IMR-90 (cell line): ENCODE measurements around the gene CLEC4M. TPM values are rescaled to one million over a fixed set of nuclear protein-coding genes. Genes with fewer than 3 reads are reported as not detected.

Experiments used
- ATAC-seq: fragments of 200-7000 bp; cut with Tn5 transposase; 2 replicates; pipeline ENCODE4 v1.9.1; 2020; ENCODE audit warnings: low read depth, mild to moderate bottlenecking, moderate library complexity
- BruUV-seq: library from RNA; stranded (reverse); fragments of 400-500 nt; replicated peaks from 2 replicates; lab custom pipeline; 2021; lab: Mats Ljungman, UMichigan
- CTCF ChIA-PET: fragments of 300-600 bp; formaldehyde crosslinking; extraction: SDS; loops from one replicate; lab custom pipeline; 2021; ENCODE audit warnings: antibody characterized with exemption; lab: Yijun Ruan, JAX
- POLR2A ChIA-PET: fragments of 300-600 bp; sonication (Branson Sonifier 250); formaldehyde crosslinking; loops from one replicate; lab custom pipeline; 2022; ENCODE audit warnings: antibody characterized with exemption; ENCODE audit not compliant: unreplicated experiment; lab: Charles Lee
- DNase-seq: peaks from one replicate; pipeline ENCODE4 v3.0.0; 2013
- H2AFZ ChIP-seq: replicated peaks from 2 replicates; pipeline ENCODE3; 2013; ENCODE audit warnings: low read length, mild to moderate bottlenecking; ENCODE audit not compliant: poor library complexity
- H2AK5ac ChIP-seq: 2 replicates; pipeline ENCODE4 v1.6.1; 2013; ENCODE audit warnings: low read depth, low read length, inconsistent platforms
- H2AK9ac ChIP-seq: replicated peaks from 2 replicates; pipeline ENCODE3; 2013; ENCODE audit warnings: mild to moderate bottlenecking, low read depth, low read length, moderate library complexity; ENCODE audit not compliant: poor library complexity
- H2BK120ac ChIP-seq: 2 replicates; pipeline ENCODE4 v1.6.1; 2013; ENCODE audit warnings: low read depth, low read length, inconsistent platforms
- H2BK15ac ChIP-seq: 3 replicates; pipeline ENCODE4 v1.6.1; 2013; ENCODE audit warnings: low read depth, low read length, inconsistent platforms
- H2BK20ac ChIP-seq: 2 replicates; pipeline ENCODE4 v1.6.1; 2013; ENCODE audit warnings: low read depth, mild to moderate bottlenecking, inconsistent platforms, low read length, moderate library complexity
- H2BK5ac ChIP-seq: 2 replicates; pipeline ENCODE4 v1.6.1; 2013; ENCODE audit warnings: mild to moderate bottlenecking, low read depth, low read length, inconsistent platforms; ENCODE audit not compliant: poor library complexity, severe bottlenecking
- H3K14ac ChIP-seq: replicated peaks from 2 replicates; pipeline ENCODE4 v1.6.1; 2013; ENCODE audit warnings: low read depth, low read length, inconsistent platforms
- H3K18ac ChIP-seq: 2 replicates; pipeline ENCODE4 v1.6.1; 2013; ENCODE audit warnings: low read depth, low read length, control low read depth
- H3K23ac ChIP-seq: 2 replicates; pipeline ENCODE4 v1.6.1; 2013; ENCODE audit warnings: low read depth, low read length, inconsistent platforms
- H3K27ac ChIP-seq: 2 replicates; pipeline ENCODE4 v1.5.1; 2013; ENCODE audit warnings: mild to moderate bottlenecking, control low read depth, low read length; ENCODE audit not compliant: insufficient read depth
- H3K27me3 ChIP-seq: 2 replicates; pipeline ENCODE4 v1.6.1; 2013; ENCODE audit warnings: low read length; ENCODE audit not compliant: control insufficient read depth, insufficient read depth
- H3K36me3 ChIP-seq: 2 replicates; pipeline ENCODE4 v1.6.1; 2013; ENCODE audit warnings: low read length, mixed read lengths; ENCODE audit not compliant: control insufficient read depth, insufficient read depth
- H3K4ac ChIP-seq: 2 replicates; pipeline ENCODE4 v1.6.1; 2013; ENCODE audit warnings: low read depth, low read length, inconsistent platforms
- H3K4me1 ChIP-seq: 2 replicates; pipeline ENCODE4 v1.6.1; 2013; ENCODE audit warnings: low read length, mixed read lengths; ENCODE audit not compliant: control insufficient read depth, insufficient read depth
- H3K4me2 ChIP-seq: 2 replicates; pipeline ENCODE4 v1.6.1; 2013; ENCODE audit warnings: low read depth, mild to moderate bottlenecking, control low read depth, low read length, moderate library complexity
- H3K4me3 ChIP-seq: 2 replicates; pipeline ENCODE4 v1.5.1; 2013; ENCODE audit warnings: low read depth, mild to moderate bottlenecking, control low read depth, low read length, moderate library complexity; ENCODE audit not compliant: insufficient read depth
- H3K56ac ChIP-seq: 2 replicates; pipeline ENCODE4 v1.6.1; 2013; ENCODE audit warnings: low read length, inconsistent platforms; ENCODE audit not compliant: insufficient read depth; ENCODE audit errors: extremely low read depth
- H3K79me1 ChIP-seq, 2 experiments: 2 replicates each; pipeline ENCODE4 v1.6.1; 2013; ENCODE audit warnings: low read length in 2 of 2, inconsistent platforms in 1 of 2, low read depth in 1 of 2
- H3K9ac ChIP-seq: 2 replicates; pipeline ENCODE4 v1.6.1; 2013; ENCODE audit warnings: low read depth, low read length, control low read depth
- H3K9me1 ChIP-seq: 2 replicates; pipeline ENCODE4 v1.6.1; 2013; ENCODE audit warnings: low read length, inconsistent platforms; ENCODE audit not compliant: insufficient read depth
- H3K9me3 ChIP-seq: 2 replicates; pipeline ENCODE4 v1.6.1; 2013; ENCODE audit warnings: low read length; ENCODE audit not compliant: control insufficient read depth, insufficient read depth
- H4K20me1 ChIP-seq: 2 replicates; pipeline ENCODE4 v1.6.1; 2013; ENCODE audit warnings: low read length, inconsistent platforms; ENCODE audit not compliant: insufficient read depth
- H4K5ac ChIP-seq: 2 replicates; pipeline ENCODE4 v1.6.1; 2013; ENCODE audit warnings: mild to moderate bottlenecking, low read depth, low read length, control low read depth
- H4K8ac ChIP-seq, 2 experiments: 2 replicates each; pipeline ENCODE4 v1.6.1; 2013; ENCODE audit warnings: low read depth in 2 of 2, low read length in 2 of 2, control low read depth in 1 of 2, inconsistent platforms in 1 of 2
- H4K91ac ChIP-seq: 2 replicates; pipeline ENCODE4 v1.6.1; 2013; ENCODE audit warnings: low read depth, low read length, inconsistent platforms; ENCODE audit not compliant: insufficient read depth
- BHLHE40 ChIP-seq: fragments of 150-350 bp; IDR thresholded peaks from 2 replicates; pipeline ENCODE4 v1.6.1; 2016; ENCODE audit warnings: mild to moderate bottlenecking, low read depth, low read length
- CEBPB ChIP-seq: IDR thresholded peaks from 2 replicates; pipeline ENCODE4 v1.6.1; 2012; ENCODE audit warnings: low read depth, low read length, improper control_type of control experiment
- CHD1 ChIP-seq: IDR thresholded peaks from 2 replicates; pipeline ENCODE4 v1.6.1; 2012; ENCODE audit warnings: low read depth, low read length, improper control_type of control experiment
- CTCF ChIP-seq: conservative IDR thresholded peaks from 2 replicates; pipeline ENCODE4 v1.5.1; 2012; ENCODE audit warnings: mild to moderate bottlenecking, low read depth, low read length, improper control_type of control experiment
- MAFK ChIP-seq: IDR thresholded peaks from 2 replicates; pipeline ENCODE4 v1.6.1; 2012; ENCODE audit warnings: low read depth, low read length, improper control_type of control experiment
- MXI1 ChIP-seq: IDR thresholded peaks from 2 replicates; pipeline ENCODE4 v1.6.1; 2012; ENCODE audit warnings: low read depth, mild to moderate bottlenecking, low read length, moderate library complexity, borderline replicate concordance
- NFE2L2 ChIP-seq: fragments of 150-350 bp; IDR thresholded peaks from 2 replicates; pipeline ENCODE4 v1.6.1; 2016; ENCODE audit warnings: low read depth, mild to moderate bottlenecking, low read length
- POLR2A ChIP-seq: IDR thresholded peaks from 2 replicates; pipeline ENCODE4 v1.6.1; 2012; ENCODE audit warnings: mild to moderate bottlenecking, low read depth, low read length
- RAD21 ChIP-seq: IDR thresholded peaks from 2 replicates; pipeline ENCODE4 v1.6.1; 2012; ENCODE audit warnings: low read length, improper control_type of control experiment
- RCOR1 ChIP-seq: IDR thresholded peaks from 2 replicates; pipeline ENCODE4 v1.6.1; 2012; ENCODE audit warnings: mild to moderate bottlenecking, low read length, improper control_type of control experiment; ENCODE audit not compliant: insufficient replicate concordance
- RFX5 ChIP-seq: IDR thresholded peaks from 2 replicates; pipeline ENCODE4 v1.8.0; 2012; ENCODE audit warnings: low read depth, mild to moderate bottlenecking, low read length, moderate library complexity
- SMC3 ChIP-seq: fragments of 150-350 bp; IDR thresholded peaks from 2 replicates; pipeline ENCODE4 v1.6.1; 2016; ENCODE audit warnings: low read depth, mild to moderate bottlenecking, antibody characterized with exemption, low read length, moderate library complexity
- USF2 ChIP-seq: fragments of 150-350 bp; IDR thresholded peaks from 2 replicates; pipeline ENCODE4 v1.6.1; 2017; ENCODE audit warnings: mild to moderate bottlenecking, antibody characterized with exemption, low read length, low read depth
- WGBS, 2 experiments: methylation state at CpG; one replicate each; pipeline versions ENCODE4 v1.1.5 to v1.1.7; 2013; ENCODE audit warnings: missing lambda C conversion rate in 2 of 2; ENCODE audit not compliant: insufficient read length in 1 of 2; ENCODE audit errors: extremely low coverage in 2 of 2; 5-methylcytosine and 5-hydroxymethylcytosine counted together
- dilution Hi-C: fragments of 300-500 bp; cut with HindIII; formaldehyde crosslinking; loops from one replicate; pipeline ENCODE4 v1.14.3; 2018; ENCODE audit warnings: low sequenced_read_pairs; ENCODE audit not compliant: unreplicated experiment
- in situ Hi-C: fragments of 300-500 bp; cut with MboI; formaldehyde crosslinking; loops from 3 replicates; pipeline ENCODE4 v1.14.3; 2019; ENCODE audit warnings: low sequenced_read_pairs, inconsistent platforms, mixed read lengths
- intact Hi-C: fragments of 100-400 bp; cut with micrococcal nuclease; formaldehyde crosslinking; loops from 2 replicates; pipeline ENCODE4 v1.10.0; 2022
- polyA plus RNA-seq, 3 experiments: library from polyadenylated mRNA; depleted of rRNA; stranded (reverse); fragments of >200 nt; gene quantifications; 2 replicates each; pipeline ENCODE4 v1.2.3, GENCODE V29; 2012; ENCODE audit warnings: low replicate concordance in 1 of 3
- total RNA-seq: library from RNA; depleted of rRNA; stranded (reverse); fragments of >200 nt; gene quantifications from 2 replicates; pipeline ENCODE4 v1.2.3, GENCODE V29; 2012

CLEC4M gene
- total and polyA plus RNA-seq, 2 of the 4 experiments (the other 2 are of a cell fraction), result not detected

DNA sequence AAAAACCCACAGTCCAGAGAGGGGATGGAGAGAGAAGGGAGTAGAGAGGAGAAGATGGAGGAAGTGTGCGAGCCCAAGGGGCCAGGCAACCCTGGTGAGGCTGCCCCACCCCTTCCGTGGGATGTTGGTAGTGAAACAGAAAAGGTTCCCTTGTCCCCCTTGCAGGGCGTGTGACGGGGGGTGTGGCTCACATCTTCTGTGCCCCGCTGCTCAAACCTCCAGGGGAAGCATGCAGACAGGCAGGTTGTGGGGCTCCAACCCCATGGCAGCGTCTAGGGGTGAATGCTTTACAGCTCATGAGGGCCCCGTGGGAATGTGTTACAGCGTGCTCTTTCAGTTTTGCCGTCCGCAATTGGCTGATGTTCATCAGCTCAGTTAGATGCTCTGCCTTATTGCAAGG, 52.3 kb downstream of the CLEC4M start:
- no peak overlapping the region for H3K4me2 ChIP-seq
- no peak overlapping the region for H2BK20ac ChIP-seq
- H4K91ac ChIP-seq, result no peak overlapping the region
- no peak overlapping the region for H2AK9ac ChIP-seq
- H3K9ac ChIP-seq, result no peak overlapping the region
- H2AFZ ChIP-seq, result no peak overlapping the region
- no peaks in the 10 kb centered on the region for H3K9me1 ChIP-seq
- WGBS, 2 experiments, result 60% methylated on average over 1 of the region's 10 CpGs; no CpG with 5 or more reads in 1 of the 2 experiments
- H2BK15ac ChIP-seq, result no peak overlapping the region
- no peak overlapping the region for H3K14ac ChIP-seq
- no peak overlapping the region for H2BK120ac ChIP-seq
- no peak overlapping the region for H3K18ac ChIP-seq
- H3K4me3 ChIP-seq, result no peak overlapping the region
- ChIA-PET POLR2A (no interaction called here), CTCF (no interaction called here)
- no TSS peak for BruUV-seq
- H3K27ac ChIP-seq, result no peak overlapping the region
- no peak for DNase-seq
- in situ Hi-C loops (loop anchor here (25.0 kb wide), 1 partner anchor 703 kb away; no protein-coding TSS in a partner anchor), dilution Hi-C loops (no loop called here), intact Hi-C loops (no loop called here)
- H3K4ac ChIP-seq, result no peak overlapping the region
- no peak for ATAC-seq
- no peaks in the 10 kb centered on the region for H4K20me1 ChIP-seq
- H3K36me3 ChIP-seq, result no peaks in the 10 kb centered on the region
- TF ChIP-seq NFE2L2 (no peak), RCOR1 (no peak), CTCF (no peak), POLR2A (no peak), USF2 (no peak), RFX5 (no peak), CHD1 (no peak), MAFK (no peak), RAD21 (no peak), MXI1 (no peak), BHLHE40 (no peak), SMC3 (no peak), CEBPB (no peak)
- H3K79me1 ChIP-seq, result no peaks in the 10 kb centered on the region
- no peak overlapping the region for H2AK5ac ChIP-seq
- H3K23ac ChIP-seq, result no peak overlapping the region
- H3K4me1 ChIP-seq, result no peaks in the 10 kb centered on the region
- H2BK5ac ChIP-seq, result no peak overlapping the region
- H3K27me3 ChIP-seq, result peaks cover 6% of the 10 kb centered on the region
- no peak overlapping the region for H4K8ac ChIP-seq
- H3K56ac ChIP-seq, result no peak overlapping the region
- H3K9me3 ChIP-seq, result peaks cover 9% of the 10 kb centered on the region
- no peak overlapping the region for H4K5ac ChIP-seq
